GM23338 (cell line): ENCODE results near the gene TPST1. TPM values are rescaled to one million over a fixed set of nuclear protein-coding genes. Genes with fewer than 3 reads are reported as not detected.

ENCODE experiments used
- ATAC-seq: fragments of 200-7000 bp; cut with Tn5 transposase; 3 replicates; pipeline ENCODE4 v1.9.1; 2020
- DNase-seq: peaks from one replicate; pipeline ENCODE4 v3.0.0-alpha.2; 2015; ENCODE audit warnings: low spot score
- H2AFZ ChIP-seq: fragments of 200-600 bp; sonication (generic); 2 replicates; pipeline ENCODE4 v1.8.0; 2016; ENCODE audit warnings: antibody characterized with exemption, mild to moderate bottlenecking, moderate library complexity
- H3F3A ChIP-seq: fragments of 200-600 bp; sonication (generic); replicated peaks from 2 replicates; pipeline ENCODE4 v1.8.0; 2017; ENCODE audit warnings: antibody characterized with exemption, mixed run types, low read depth
- H3K27ac ChIP-seq: fragments of 200-600 bp; sonication (generic); 2 replicates; pipeline ENCODE4 v1.6.1; 2016; ENCODE audit warnings: low read depth
- H3K27me3 ChIP-seq: fragments of 200-600 bp; sonication (generic); 2 replicates; pipeline ENCODE4 v1.8.0; 2016; ENCODE audit warnings: mild to moderate bottlenecking, mixed run types, moderate library complexity; ENCODE audit not compliant: insufficient read depth
- H3K36me3 ChIP-seq: fragments of 200-600 bp; sonication (generic); 2 replicates; pipeline ENCODE4 v1.8.0; 2016; ENCODE audit warnings: mild to moderate bottlenecking; ENCODE audit not compliant: insufficient read depth
- H3K4me1 ChIP-seq: fragments of 200-600 bp; sonication (generic); 2 replicates; pipeline ENCODE4 v1.8.0; 2016; ENCODE audit warnings: mild to moderate bottlenecking, moderate library complexity; ENCODE audit not compliant: insufficient read depth
- H3K4me2 ChIP-seq: fragments of 200-600 bp; sonication (generic); 2 replicates; pipeline ENCODE4 v1.7.1; 2017; ENCODE audit warnings: mixed run types
- H3K4me3 ChIP-seq: fragments of 200-600 bp; sonication (generic); 2 replicates; pipeline ENCODE4 v1.6.1; 2016; ENCODE audit warnings: mixed run types
- H3K79me2 ChIP-seq: fragments of 200-600 bp; sonication (generic); replicated peaks from 2 replicates; pipeline ENCODE4 v1.8.0; 2017; ENCODE audit warnings: mild to moderate bottlenecking; ENCODE audit not compliant: insufficient read depth
- H3K9me2 ChIP-seq: fragments of 200-600 bp; sonication (generic); 2 replicates; pipeline ENCODE4 v1.8.0; 2017; ENCODE audit not compliant: insufficient read depth
- H4K20me1 ChIP-seq: fragments of 200-600 bp; sonication (generic); replicated peaks from 2 replicates; pipeline ENCODE4 v1.8.0; 2017; ENCODE audit warnings: mild to moderate bottlenecking; ENCODE audit not compliant: insufficient read depth
- H3K27ac Mint-ChIP-seq: 2 replicates; pipeline ENCODE4 v1.8.0; 2020; ENCODE audit warnings: inconsistent platforms, mild to moderate bottlenecking, moderate library complexity, mixed read lengths
- H3K27me3 Mint-ChIP-seq: 3 replicates; pipeline ENCODE4 v1.8.0; 2022; ENCODE audit warnings: low read depth, mild to moderate bottlenecking, moderate library complexity, mixed read lengths, inconsistent platforms; ENCODE audit not compliant: insufficient read depth, poor library complexity
- H3K36me3 Mint-ChIP-seq: 3 replicates; pipeline ENCODE4 v1.8.0; 2021; ENCODE audit warnings: low read depth, mild to moderate bottlenecking, inconsistent platforms, moderate library complexity, mixed read lengths
- H3K4me1 Mint-ChIP-seq: 3 replicates; pipeline ENCODE4 v1.8.0; 2020; ENCODE audit warnings: mild to moderate bottlenecking, inconsistent platforms, mixed read lengths
- H3K4me3 Mint-ChIP-seq: 3 replicates; pipeline ENCODE4 v1.8.0; 2021; ENCODE audit warnings: moderate library complexity, mild to moderate bottlenecking, inconsistent platforms, mixed read lengths
- H3K9me3 Mint-ChIP-seq: 3 replicates; pipeline ENCODE4 v1.8.0; 2020; ENCODE audit warnings: moderate library complexity, mild to moderate bottlenecking, inconsistent platforms, mixed read lengths
- CTCF ChIP-seq, 2 experiments: fragments of 200-600 bp in 1 of 2; sonication (generic) in 1 of 2; conservative IDR thresholded peaks; 2 replicates each; pipeline versions ENCODE4 v1.5.1 to v1.6.1; 2016 to 2017; ENCODE audit warnings: antibody characterized with exemption in 2 of 2, low read depth in 2 of 2, mild to moderate bottlenecking in 2 of 2, moderate library complexity in 1 of 2
- ETS1 ChIP-seq: IDR thresholded peaks from 2 replicates; pipeline ENCODE4 v1.6.1; 2016; ENCODE audit warnings: antibody characterized with exemption
- EZH2 ChIP-seq: fragments of 200-600 bp; sonication (generic); IDR thresholded peaks from one replicate; pipeline ENCODE4 v1.8.0; 2017; ENCODE audit warnings: antibody characterized with exemption, mild to moderate bottlenecking, low read depth; ENCODE audit not compliant: unreplicated experiment
- JUNB ChIP-seq: IDR thresholded peaks from one replicate; pipeline ENCODE4 v1.6.1; 2016; ENCODE audit warnings: antibody characterized with exemption; ENCODE audit not compliant: unreplicated experiment
- NANOG ChIP-seq: IDR thresholded peaks from 2 replicates; pipeline ENCODE4 v1.6.1; 2016; ENCODE audit warnings: antibody characterized with exemption, borderline replicate concordance
- POLR2AphosphoS5 ChIP-seq: IDR thresholded peaks from 2 replicates; pipeline ENCODE4 v1.6.1; 2016; ENCODE audit warnings: antibody characterized with exemption, low read depth
- REST ChIP-seq: IDR thresholded peaks from one replicate; pipeline ENCODE4 v1.6.1; 2018; ENCODE audit warnings: antibody characterized with exemption; ENCODE audit not compliant: unreplicated experiment
- STAT1 ChIP-seq: IDR thresholded peaks from one replicate; pipeline ENCODE4 v1.6.1; 2016; ENCODE audit warnings: antibody characterized with exemption; ENCODE audit not compliant: unreplicated experiment
- ZNF114 ChIP-seq: fragments of 250-450 bp; sonication (Bioruptor Pico); IDR thresholded peaks from 2 replicates; pipeline ENCODE4 v1.5.0; 2020; ENCODE audit warnings: mild to moderate bottlenecking, moderate library complexity
- ZNF331 ChIP-seq: fragments of 250-450 bp; sonication (Bioruptor Pico); IDR thresholded peaks from 2 replicates; pipeline ENCODE4 v1.5.0; 2020; ENCODE audit warnings: low read depth, mild to moderate bottlenecking, moderate library complexity
- polyA plus RNA-seq: library from polyadenylated mRNA; unstranded; fragments of >200 nt; fragmentation: Nextera tagmentation; extraction: Ambion mirVana; gene quantifications from 2 replicates; pipeline ENCODE4 v1.2.1, GENCODE V29; 2016
- total RNA-seq: library from RNA; depleted of rRNA; stranded (reverse); fragments of >200 nt; shearing (Covaris generic); gene quantifications from 2 replicates; pipeline ENCODE4 v1.2.3, GENCODE V29; 2014

The TPST1 gene
- total and polyA plus RNA-seq, 2 experiments from 2014 or later: 10.7 to 19.2 TPM

GRCh38 chr7:66190504-66190857 lies 14.7 kb upstream of the TPST1 start:
- H3K4me3 Mint-ChIP-seq: no peak overlapping the region
- TF ChIP-seq EZH2 (no peak), POLR2AphosphoS5 (no peak)
- H3K27ac Mint-ChIP-seq: no peak overlapping the region
- no peaks in the 10 kb centered on the region for H3K79me2 ChIP-seq
- ATAC-seq (no peak), DNase-seq (no peak)
- peaks cover 10% of the 10 kb centered on the region for H3K27me3 Mint-ChIP-seq
- no peaks in the 10 kb centered on the region for H3F3A ChIP-seq
- H3K27ac ChIP-seq: no peak overlapping the region
- H3K4me3 ChIP-seq: no peak overlapping the region
- H3K27me3 ChIP-seq: no peaks in the 10 kb centered on the region
- no peaks in the 10 kb centered on the region for H3K4me1 Mint-ChIP-seq
- peaks cover 5% of the 10 kb centered on the region; the same call in 2 of the 3 replicates for H3K9me3 Mint-ChIP-seq
- peak overlapping the region; percentile 74; the same call in 1 of the 2 replicates for H2AFZ ChIP-seq
- H3K4me2 ChIP-seq: no peak overlapping the region
- no peaks in the 10 kb centered on the region for H3K4me1 ChIP-seq
- no peaks in the 10 kb centered on the region for H3K36me3 ChIP-seq
- no peaks in the 10 kb centered on the region for H3K36me3 Mint-ChIP-seq
- H4K20me1 ChIP-seq: no peaks in the 10 kb centered on the region
- no peaks in the 10 kb centered on the region for H3K9me2 ChIP-seq

- H3K79me2 ChIP-seq: no peaks in the 10 kb centered on the region
- no peaks in the 10 kb centered on the region for H3K36me3 ChIP-seq
- H3K27me3 ChIP-seq: no peaks in the 10 kb centered on the region
- H3K27ac Mint-ChIP-seq: no peak overlapping the region
- H3K27ac ChIP-seq: no peak overlapping the region
- ATAC-seq: no peak
- H3K9me2 ChIP-seq: no peaks in the 10 kb centered on the region
- no peak overlapping the region for H3K4me3 ChIP-seq
- no peaks in the 10 kb centered on the region for H3K36me3 Mint-ChIP-seq
- H4K20me1 ChIP-seq: no peaks in the 10 kb centered on the region
- H3K27me3 Mint-ChIP-seq: peaks cover 7% of the 10 kb centered on the region
- no peaks in the 10 kb centered on the region for H3F3A ChIP-seq
- H3K9me3 Mint-ChIP-seq: no peaks in the 10 kb centered on the region
- DNase-seq: no peak
- peaks cover 2% of the 10 kb centered on the region; the same call in 1 of the 3 replicates for H3K4me1 Mint-ChIP-seq
- no peak overlapping the region for H2AFZ ChIP-seq
- H3K4me2 ChIP-seq: no peak overlapping the region
- peaks cover under 1% of the 10 kb centered on the region; the same call in 1 of the 2 replicates for H3K4me1 ChIP-seq
- H3K4me3 Mint-ChIP-seq: no peak overlapping the region
- TF ChIP-seq NANOG (no peak), ZNF114 (CRISPR knock-in tag) (no peak), EZH2 (no peak), CTCF (conservative IDR thresholded peaks at IDR 0.05; ENCODE audit: low read depth in 2 of 2) (no peak), STAT1 (no peak), ETS1 (no peak), JUNB (no peak), ZNF331 (no peak), REST (no peak), POLR2AphosphoS5 (no peak)
Observed at GRCh38 chr7:66193146-66193725, 11.9 kb upstream of the TPST1 start.
